ENCODE measurements around the gene MACC1.
"Not testable (repeated sequence)": the region's sequence is repeated elsewhere in the genome, so short reads cannot be mapped to it uniquely, and the experiment has no call there.

The MACC1 gene

DNA sequence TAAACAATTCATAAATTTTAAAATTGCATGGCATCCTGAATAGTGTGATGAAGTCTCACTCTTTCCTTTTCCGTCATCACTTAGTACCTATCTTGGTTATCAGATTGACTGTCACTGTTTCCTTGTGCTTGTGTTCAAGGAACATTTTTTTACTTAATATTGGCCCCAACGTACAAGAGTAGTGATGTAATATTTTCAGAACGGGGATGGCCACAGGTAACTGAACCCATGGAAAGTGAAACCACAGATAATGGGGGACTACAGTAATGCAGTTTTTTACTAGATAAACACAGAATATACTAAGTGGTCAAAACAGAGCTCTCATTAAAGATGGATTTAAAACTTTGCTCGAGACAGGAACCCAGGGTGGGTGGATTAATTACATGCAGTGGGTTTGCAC lies 85.4 kb downstream of the MACC1 start:
- H3K4me3 ChIP-seq (ENCODE audit: control insufficient read depth, low read depth, low read length), result no peak overlapping the region
- TF ChIP-seq, protein P1, sequence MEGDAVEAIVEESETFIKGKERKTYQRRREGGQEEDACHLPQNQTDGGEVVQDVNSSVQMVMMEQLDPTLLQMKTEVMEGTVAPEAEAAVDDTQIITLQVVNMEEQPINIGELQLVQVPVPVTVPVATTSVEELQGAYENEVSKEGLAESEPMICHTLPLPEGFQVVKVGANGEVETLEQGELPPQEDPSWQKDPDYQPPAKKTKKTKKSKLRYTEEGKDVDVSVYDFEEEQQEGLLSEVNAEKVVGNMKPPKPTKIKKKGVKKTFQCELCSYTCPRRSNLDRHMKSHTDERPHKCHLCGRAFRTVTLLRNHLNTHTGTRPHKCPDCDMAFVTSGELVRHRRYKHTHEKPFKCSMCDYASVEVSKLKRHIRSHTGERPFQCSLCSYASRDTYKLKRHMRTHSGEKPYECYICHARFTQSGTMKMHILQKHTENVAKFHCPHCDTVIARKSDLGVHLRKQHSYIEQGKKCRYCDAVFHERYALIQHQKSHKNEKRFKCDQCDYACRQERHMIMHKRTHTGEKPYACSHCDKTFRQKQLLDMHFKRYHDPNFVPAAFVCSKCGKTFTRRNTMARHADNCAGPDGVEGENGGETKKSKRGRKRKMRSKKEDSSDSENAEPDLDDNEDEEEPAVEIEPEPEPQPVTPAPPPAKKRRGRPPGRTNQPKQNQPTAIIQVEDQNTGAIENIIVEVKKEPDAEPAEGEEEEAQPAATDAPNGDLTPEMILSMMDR (conservative IDR thresholded peaks at IDR 0.05; ENCODE audit: control insufficient read depth, insufficient read depth, low read depth, low read length), result no peak
- no peak for DNase-seq (ENCODE audit: low read depth)

DNA sequence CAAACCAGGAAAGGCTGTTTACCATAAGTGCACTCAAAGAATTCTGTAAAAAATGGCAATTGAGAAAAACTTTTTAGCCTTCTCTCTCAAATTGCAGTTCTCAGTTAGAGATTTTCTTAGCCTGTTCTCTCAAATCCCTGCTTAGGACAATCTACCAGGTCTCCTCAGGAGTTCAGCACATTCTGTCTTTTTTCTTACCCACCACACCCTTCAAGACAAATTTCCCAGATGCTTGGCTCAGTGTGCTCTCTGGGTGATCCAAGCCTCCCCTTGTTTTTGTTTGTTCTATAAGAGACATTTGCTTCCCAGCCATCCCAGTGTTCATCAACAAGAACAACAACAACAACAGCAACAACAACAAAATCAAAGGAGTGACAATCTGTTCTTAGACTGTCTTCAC lies 87.3 kb downstream of the MACC1 start:
- H3K4me3 ChIP-seq (ENCODE audit: control insufficient read depth, low read depth, low read length), result no peak overlapping the region
- DNase-seq (ENCODE audit: low read depth), result no peak
- TF ChIP-seq, protein P1 (conservative IDR thresholded peaks at IDR 0.05; ENCODE audit: control insufficient read depth, insufficient read depth, low read depth, low read length), result no peak

DNA sequence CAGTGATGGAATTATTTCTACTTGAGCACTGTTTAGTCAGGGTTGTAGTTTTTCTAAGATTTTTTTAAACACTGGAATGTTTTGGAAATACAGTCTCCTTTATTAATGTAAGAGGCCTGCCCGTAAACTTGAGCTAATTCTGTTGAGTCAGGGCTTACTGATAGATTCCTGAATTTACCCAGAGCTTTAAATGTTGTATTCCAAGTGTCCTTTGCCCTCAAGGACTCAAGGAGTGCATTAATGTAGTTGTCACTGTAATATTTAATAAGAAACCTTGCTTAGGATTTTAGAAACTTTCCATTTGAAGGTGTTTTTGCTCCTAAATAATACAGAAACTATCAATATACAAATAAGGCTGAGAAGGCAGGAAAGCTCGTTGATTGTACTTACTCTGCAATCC lies 89.2 kb downstream of the MACC1 start:
- H3K4me3 ChIP-seq (ENCODE audit: control insufficient read depth, low read depth, low read length), result no peak overlapping the region
- TF ChIP-seq, protein P1 (conservative IDR thresholded peaks at IDR 0.05; ENCODE audit: control insufficient read depth, insufficient read depth, low read depth, low read length), result no peak
- DNase-seq (ENCODE audit: low read depth), result no peak

DNA sequence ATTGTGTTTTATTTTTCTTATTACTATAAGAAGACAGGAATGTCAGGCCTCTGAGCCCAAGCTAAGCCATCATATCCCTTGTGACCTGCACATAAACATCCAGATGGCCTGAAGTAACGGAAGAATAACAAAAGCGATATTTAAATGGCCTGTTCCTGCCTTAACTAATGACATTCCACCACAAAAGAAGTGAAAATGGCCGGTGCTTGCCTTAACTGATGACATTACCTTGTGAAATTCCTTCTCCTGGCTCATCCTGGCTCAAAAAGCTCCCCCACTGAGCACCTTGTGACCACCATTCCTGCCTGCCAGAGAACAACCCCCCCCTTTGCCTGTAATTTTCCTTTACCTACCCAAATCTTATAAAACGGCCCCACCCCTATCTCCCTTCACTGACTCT lies 91.1 kb downstream of the MACC1 start:
- DNase-seq (ENCODE audit: low read depth); H3K4me3 ChIP-seq (ENCODE audit: control insufficient read depth, low read depth, low read length): not testable (repeated sequence)

DNA sequence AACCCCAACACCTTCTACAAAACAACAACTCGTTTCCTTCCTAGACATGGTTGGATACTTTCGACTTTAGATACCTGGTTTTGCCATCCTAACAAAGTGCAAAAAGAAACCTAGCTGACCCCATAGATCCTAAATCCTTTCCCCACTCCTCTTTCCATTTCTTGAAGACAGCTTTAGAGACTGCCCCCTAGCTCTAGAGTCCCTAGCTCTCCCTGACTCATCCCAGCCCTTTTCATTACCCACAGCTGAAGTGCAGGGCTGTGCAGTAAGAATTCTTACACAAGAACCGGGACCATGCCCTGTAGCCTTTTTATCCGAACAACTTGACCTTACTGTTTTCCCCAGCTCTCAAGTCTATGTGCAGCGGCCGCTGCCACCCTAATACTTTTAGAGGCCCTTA lies 93.1 kb downstream of the MACC1 start:
- not testable (repeated sequence) for H3K4me3 ChIP-seq (ENCODE audit: control insufficient read depth, low read depth, low read length); DNase-seq (ENCODE audit: low read depth)

DNA sequence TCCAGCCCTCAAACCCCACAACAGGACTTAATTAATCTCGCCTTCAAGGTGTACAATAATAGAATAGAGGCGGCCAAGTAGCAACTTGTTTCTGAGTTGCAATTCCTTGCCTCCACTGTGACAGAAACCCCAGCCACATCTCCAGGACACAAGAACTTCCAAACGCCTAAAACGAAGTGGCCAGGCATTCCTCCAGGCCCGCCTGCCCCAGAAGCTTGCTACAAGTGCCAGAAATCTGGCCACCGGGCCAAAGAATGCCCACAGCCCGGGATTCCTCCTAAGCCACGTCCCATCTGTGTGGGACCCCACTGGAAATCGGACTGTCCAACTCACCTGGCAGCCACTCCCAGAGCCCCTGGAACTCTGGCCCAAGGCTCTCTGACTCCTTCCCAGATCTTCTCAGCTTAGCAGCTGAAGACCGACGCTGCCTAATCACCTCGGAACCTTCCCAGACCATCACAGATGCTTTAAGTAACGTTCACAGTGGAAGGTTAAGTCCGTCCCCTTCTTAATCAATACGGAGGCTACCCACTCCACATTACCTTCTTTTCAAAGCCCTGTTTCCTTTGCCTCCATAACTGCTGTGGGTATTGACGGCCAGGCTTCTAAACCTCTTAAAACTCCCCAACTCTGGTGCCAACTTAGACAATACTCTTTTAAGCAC lies 94.4 kb downstream of the MACC1 start:
- DNase-seq (ENCODE audit: low read depth), result not testable (repeated sequence)

DNA sequence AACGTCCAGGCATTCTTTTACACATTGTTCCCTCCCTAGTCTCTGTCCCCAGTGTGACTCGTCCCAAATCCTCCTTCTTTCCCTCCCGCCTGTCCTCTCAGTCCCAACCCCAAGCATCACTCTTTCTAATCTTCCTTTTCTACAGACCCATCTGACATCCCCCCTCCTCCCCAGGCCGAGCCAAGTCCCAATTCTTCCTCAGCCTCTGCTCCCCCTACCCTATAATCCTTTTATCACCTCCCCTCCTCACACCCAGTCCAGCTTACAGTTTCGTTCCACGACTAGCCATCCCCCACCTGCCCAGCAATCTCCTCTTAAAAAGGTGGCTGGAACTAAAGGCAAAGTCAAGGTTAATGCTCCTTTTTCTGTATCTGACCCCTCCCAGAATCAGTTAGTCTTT lies 95.1 kb downstream of the MACC1 start:
- TF ChIP-seq, protein P1 (conservative IDR thresholded peaks at IDR 0.05; ENCODE audit: control insufficient read depth, insufficient read depth, low read depth, low read length), result no peak
- H3K4me3 ChIP-seq (ENCODE audit: control insufficient read depth, low read depth, low read length), result no peak overlapping the region
- DNase-seq (ENCODE audit: low read depth), result no peak

More for the DNA sequence above, 94.4 kb downstream of the MACC1 start:
- not testable (repeated sequence) for H3K4me3 ChIP-seq (ENCODE audit: control insufficient read depth, low read depth, low read length)

DNA sequence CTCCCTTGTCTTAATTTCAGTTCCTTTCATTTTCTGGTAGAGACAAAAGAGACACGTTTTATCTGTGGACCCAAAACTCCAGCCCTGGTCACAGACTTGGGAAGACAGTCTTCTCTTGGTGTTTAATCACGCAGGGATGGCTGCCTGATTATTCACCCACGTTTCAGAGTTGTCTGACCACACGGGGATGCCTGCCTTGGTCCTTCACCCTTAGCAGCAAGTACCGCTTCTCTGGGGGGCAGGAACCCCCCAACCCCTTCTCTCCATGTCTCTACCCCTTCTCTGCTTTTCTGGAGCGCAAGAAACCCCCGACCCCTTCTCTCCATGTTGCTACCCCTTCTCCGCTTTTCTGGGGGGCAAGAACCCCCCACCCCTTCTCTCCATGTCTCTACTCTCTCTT lies 95.8 kb downstream of the MACC1 start:
- no peak for DNase-seq (ENCODE audit: low read depth)
- TF ChIP-seq, protein P1 (conservative IDR thresholded peaks at IDR 0.05; ENCODE audit: control insufficient read depth, insufficient read depth, low read depth, low read length), result no peak
- no peak overlapping the region for H3K4me3 ChIP-seq (ENCODE audit: control insufficient read depth, low read depth, low read length)

DNA sequence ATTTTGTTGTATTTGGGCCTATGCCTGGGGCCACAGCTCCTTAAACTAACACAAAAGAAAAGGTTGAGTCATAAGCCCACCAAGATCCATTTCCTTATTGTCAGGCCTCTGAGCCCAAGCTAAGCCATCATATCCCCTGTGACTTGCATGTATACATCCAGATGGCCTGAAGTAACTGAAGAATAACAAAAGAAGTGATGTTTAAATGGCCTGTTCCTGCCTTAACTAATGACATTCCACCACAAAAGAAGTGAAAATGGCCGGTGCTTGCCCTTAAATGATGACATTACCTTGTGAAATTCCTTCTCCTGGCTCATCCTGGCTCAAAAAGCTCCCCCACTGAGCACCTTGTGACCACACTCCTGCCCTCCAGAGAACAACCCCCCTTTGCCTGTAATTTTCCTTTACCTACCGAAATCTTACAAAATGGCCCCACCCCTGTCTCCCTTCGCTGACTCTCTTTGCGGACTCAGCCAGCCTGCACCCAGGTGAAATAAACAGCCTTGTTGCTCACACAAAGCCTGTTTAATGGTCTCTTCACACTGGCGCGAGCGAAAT lies 96.5 kb downstream of the MACC1 start:
- not testable (repeated sequence) for H3K4me3 ChIP-seq (ENCODE audit: control insufficient read depth, low read depth, low read length); DNase-seq (ENCODE audit: low read depth)

All from fibroblast of mammary gland (primary cell).